ENCODE results near the gene CBLIF.
"Not testable (repeated sequence)": the region's sequence is repeated elsewhere in the genome, so short reads cannot be mapped to it uniquely, and the experiment has no call there.

The CBLIF gene

GRCh38 chr11:59845399-59845798 lies at the start of gene CBLIF:
Gene CBLIF, minus strand, starts transcription at chr11:59845499. Its CDS starts 46 bp downstream, at chr11:59845453.
- no peak within 1 kb of the TSS for H3K4me3 ChIP-seq (ENCODE audit: low read depth, low read length)
- DNase-seq (ENCODE audit: low read depth): no peak
- no peak for TF ChIP-seq CTCF (IDR thresholded peaks at IDR 0.05; ENCODE audit: insufficient read depth, low read depth, low read length, missing control alignments)

DNA sequence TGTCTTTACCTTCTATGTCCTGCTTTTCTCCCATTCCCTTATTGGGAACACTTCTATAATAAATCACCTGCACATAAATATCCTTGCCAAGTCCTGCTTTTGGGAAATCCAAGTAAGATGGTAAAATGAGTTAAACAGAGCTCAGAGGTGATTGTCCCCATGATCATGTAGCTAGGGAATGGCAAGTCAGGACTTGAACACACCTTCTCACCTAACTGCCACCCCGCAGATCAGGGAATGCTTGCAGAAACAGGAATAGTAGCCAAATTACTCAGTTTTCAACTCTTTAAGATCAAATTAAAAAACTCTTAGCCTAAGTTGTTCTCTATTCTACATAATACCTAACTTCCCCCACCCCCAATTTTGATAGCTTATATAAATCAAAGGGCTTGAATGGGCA lies 49.3 kb upstream of the CBLIF start:
- H3K4me3 ChIP-seq (ENCODE audit: low read depth, low read length): no peak overlapping the region
- no peak for DNase-seq (ENCODE audit: low read depth)
- TF ChIP-seq CTCF (IDR thresholded peaks at IDR 0.05; ENCODE audit: insufficient read depth, low read depth, low read length, missing control alignments): no peak

GRCh38 chr11:59891781-59892181 lies 46.5 kb upstream of the CBLIF start:
- no peak for DNase-seq (ENCODE audit: low read depth)
- TF ChIP-seq CTCF (IDR thresholded peaks at IDR 0.05; ENCODE audit: insufficient read depth, low read depth, low read length, missing control alignments): no peak
- H3K4me3 ChIP-seq (ENCODE audit: low read depth, low read length): no peak overlapping the region

GRCh38 chr11:59887156-59887555 lies 41.9 kb upstream of the CBLIF start:
- DNase-seq (ENCODE audit: low read depth); H3K4me3 ChIP-seq (ENCODE audit: low read depth, low read length): not testable (repeated sequence)

GRCh38 chr11:59883597-59883996 lies 38.3 kb upstream of the CBLIF start:
- TF ChIP-seq CTCF (IDR thresholded peaks at IDR 0.05; ENCODE audit: insufficient read depth, low read depth, low read length, missing control alignments): no peak
- no peak overlapping the region for H3K4me3 ChIP-seq (ENCODE audit: low read depth, low read length)
- no peak for DNase-seq (ENCODE audit: low read depth)

GRCh38 chr11:59879567-59879966 lies 34.3 kb upstream of the CBLIF start:
- TF ChIP-seq CTCF (IDR thresholded peaks at IDR 0.05; ENCODE audit: insufficient read depth, low read depth, low read length, missing control alignments): no peak
- no peak overlapping the region for H3K4me3 ChIP-seq (ENCODE audit: low read depth, low read length)
- DNase-seq (ENCODE audit: low read depth): no peak

DNA sequence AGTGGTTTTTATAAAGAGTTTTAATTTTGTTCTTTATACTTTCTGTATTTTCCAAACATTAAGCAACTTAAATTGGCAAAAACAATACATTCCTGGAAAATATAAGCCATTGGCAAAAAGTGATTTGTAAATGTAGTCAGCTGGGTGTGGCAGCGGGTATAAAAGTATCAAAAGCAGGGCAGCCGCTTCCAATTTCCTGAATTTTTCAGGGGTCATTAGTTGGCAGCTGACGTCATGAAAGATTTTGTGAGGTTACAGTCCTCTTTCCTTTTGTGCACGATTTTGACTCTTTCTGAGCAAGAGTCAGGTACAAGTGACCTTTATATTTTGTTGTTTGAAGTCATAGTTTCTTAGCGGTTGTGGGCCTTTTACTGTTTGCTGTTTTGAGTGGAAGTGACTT lies 33.3 kb upstream of the CBLIF start, which contains the start of gene OOSP3:
Gene OOSP3 (plus strand): TSS at position 208 of the 400 bp plus-strand sequence. CDS start 27 bp downstream, at position 235.
- TF ChIP-seq CTCF (IDR thresholded peaks at IDR 0.05; ENCODE audit: insufficient read depth, low read depth, low read length, missing control alignments): no peak
- H3K4me3 ChIP-seq (ENCODE audit: low read depth, low read length): no peak within 1 kb of the TSS
- no peak for DNase-seq (ENCODE audit: low read depth)

Data from GM12865 (cell line).